HCT116 (cell line): Measurements from ENCODE around the gene GGA1. TPM values are rescaled to one million over a fixed set of nuclear protein-coding genes. Genes with fewer than 3 reads are reported as not detected.

Source experiments
- ATAC-seq: fragments of 200-7000 bp; cut with Tn5 transposase; 2 replicates; pipeline ENCODE4 v1.9.1; 2020; ENCODE audit warnings: mild to moderate bottlenecking, moderate library complexity
- BruUV-seq: library from RNA; stranded (reverse); fragments of 400-500 nt; replicated peaks from 2 replicates; lab custom pipeline; 2021; lab: Mats Ljungman, UMichigan
- CTCF ChIA-PET: fragments of 300-600 bp; sonication (Branson Sonifier 250); formaldehyde crosslinking; loops from one replicate; lab custom pipeline; 2021; ENCODE audit warnings: antibody characterized with exemption; lab: Charles Lee
- POLR2A ChIA-PET: fragments of 300-600, 350-600 bp; sonication (Branson Sonifier 250); formaldehyde crosslinking; loops from one replicate; lab custom pipeline; 2021; ENCODE audit warnings: antibody characterized with exemption; lab: Charles Lee
- RAD21 ChIA-PET, 2 experiments: fragments of 300-600 bp; sonication (Branson Sonifier 250); formaldehyde crosslinking; loops; one replicate each; lab custom pipeline; 2023; ENCODE audit warnings: low total read pairs in 2 of 2; ENCODE audit not compliant: uncharacterized antibody in 2 of 2, unreplicated experiment in 2 of 2, low non-redundant PET in 1 of 2; lab: Charles Lee
- DNase-seq: peaks from one replicate; pipeline ENCODE4 v3.0.0-alpha.2; 2010; ENCODE audit warnings: low read depth, low spot score
- H2AFZ ChIP-seq: fragments of 200-600 bp; shearing (Covaris generic), sonication (generic); 2 replicates; pipeline ENCODE4 v1.6.1; 2017; ENCODE audit warnings: low read depth, mixed run types, mixed read lengths, antibody characterized with exemption, low read length; ENCODE audit not compliant: poor library complexity, severe bottlenecking
- H3K27ac ChIP-seq: 2 replicates; pipeline ENCODE4 v1.5.1; 2012; ENCODE audit warnings: low read depth, low read length
- H3K27me3 ChIP-seq: fragments of 200-600 bp; sonication (generic); 2 replicates; pipeline ENCODE4 v1.6.1; 2016; ENCODE audit warnings: mixed run types, low read length, mixed read lengths; ENCODE audit not compliant: insufficient read depth
- H3K36me3 ChIP-seq, 2 experiments: fragments of 200-500 bp in 1 of 2; fragments of 200-600 bp in 1 of 2; sonication (Bioruptor generic) in 1 of 2; sonication (generic) in 1 of 2; 2 replicates each; pipeline versions ENCODE4 v1.5.1 to v1.6.1; 2014 to 2016; ENCODE audit warnings: low read length in 2 of 2, inconsistent platforms in 1 of 2, mixed read lengths in 1 of 2, mixed run types in 1 of 2; ENCODE audit not compliant: insufficient read depth in 2 of 2, control insufficient read depth in 1 of 2
- H3K4me1 ChIP-seq, 2 experiments: fragments of 200-600 bp in 1 of 2; sonication (generic) in 1 of 2; 2 replicates each; pipeline versions ENCODE4 v1.5.1 to v1.6.1; 2012 to 2017; ENCODE audit warnings: low read length in 2 of 2, inconsistent platforms in 1 of 2, mild to moderate bottlenecking in 1 of 2, mixed read lengths in 1 of 2, mixed run types in 1 of 2, moderate library complexity in 1 of 2; ENCODE audit not compliant: insufficient read depth in 2 of 2, control insufficient read depth in 1 of 2
- H3K4me2 ChIP-seq: fragments of 200-600 bp; sonication (generic); 2 replicates; pipeline ENCODE4 v1.6.1; 2017; ENCODE audit warnings: mixed run types, low read length, mixed read lengths
- H3K4me3 ChIP-seq, 2 experiments: fragments of 200-600 bp in 1 of 2; sonication (generic) in 1 of 2; replicated peaks in 1 of 2; 2 replicates each; pipeline ENCODE4 v1.5.1; 2011 to 2016; ENCODE audit warnings: low read length in 2 of 2, control low read depth in 1 of 2, low read depth in 1 of 2, mild to moderate bottlenecking in 1 of 2, mixed read lengths in 1 of 2, mixed run types in 1 of 2
- H3K79me2 ChIP-seq: fragments of 200-600 bp; sonication (generic); 2 replicates; pipeline ENCODE4 v1.6.1; 2017; ENCODE audit warnings: mild to moderate bottlenecking, mixed run types, low read length, moderate library complexity, mixed read lengths; ENCODE audit not compliant: insufficient read depth
- H3K9ac ChIP-seq: fragments of 200-600 bp; sonication (generic); 2 replicates; pipeline ENCODE4 v1.6.1; 2016; ENCODE audit warnings: low read length, mixed read lengths
- H3K9me2 ChIP-seq: fragments of 200-600 bp; sonication (generic), shearing (Covaris generic); 2 replicates; pipeline ENCODE4 v1.6.1; 2017; ENCODE audit warnings: mixed run types, mild to moderate bottlenecking, moderate library complexity; ENCODE audit not compliant: insufficient read depth
- H3K9me3 ChIP-seq, 2 experiments: fragments of 200-500 bp in 1 of 2; fragments of 200-600 bp in 1 of 2; sonication (Bioruptor generic) in 1 of 2; sonication (generic) in 1 of 2; 2 replicates each; pipeline ENCODE4 v1.6.1; 2014 to 2017; ENCODE audit warnings: low read length in 2 of 2, mixed read lengths in 2 of 2, inconsistent platforms in 1 of 2, low read depth in 1 of 2, mild to moderate bottlenecking in 1 of 2, mixed run types in 1 of 2, moderate library complexity in 1 of 2; ENCODE audit not compliant: control insufficient read depth in 1 of 2, insufficient read depth in 1 of 2
- H4K20me1 ChIP-seq: fragments of 200-600 bp; sonication (generic), shearing (Covaris generic); 2 replicates; pipeline ENCODE4 v1.6.1; 2017; ENCODE audit warnings: mixed run types, mild to moderate bottlenecking, moderate library complexity; ENCODE audit not compliant: insufficient read depth
- CTCF ChIP-seq, 3 experiments: fragments of 200-600 bp in 1 of 3; sonication (generic) in 1 of 3; IDR thresholded peaks in 2 of 3; conservative IDR thresholded peaks in 1 of 3; 2 replicates each; pipeline ENCODE4 v1.5.1; 2012 to 2017; ENCODE audit warnings: low read depth in 2 of 3, low read length in 2 of 3, antibody characterized with exemption in 1 of 3, borderline replicate concordance in 1 of 3, control low read depth in 1 of 3, mild to moderate bottlenecking in 1 of 3, mixed read lengths in 1 of 3, mixed run types in 1 of 3, moderate library complexity in 1 of 3; ENCODE audit not compliant: insufficient read depth in 1 of 3
- MAX ChIP-seq: IDR thresholded peaks from 2 replicates; pipeline ENCODE4 v1.6.1; 2012
- POLR2A ChIP-seq: IDR thresholded peaks from 2 replicates; pipeline ENCODE4 v1.7.0; 2011; ENCODE audit warnings: borderline replicate concordance; ENCODE audit not compliant: insufficient read depth, insufficient read length; ENCODE audit errors: extremely low read depth
- RAD21 ChIP-seq: IDR thresholded peaks from 2 replicates; pipeline ENCODE4 v1.6.1; 2012; ENCODE audit warnings: low read depth, mild to moderate bottlenecking
- SIN3A ChIP-seq: IDR thresholded peaks from 2 replicates; pipeline ENCODE4 v1.6.1; 2012; ENCODE audit warnings: low read depth
- SRF ChIP-seq: IDR thresholded peaks from 2 replicates; pipeline ENCODE4 v1.6.1; 2012; ENCODE audit warnings: low read depth
- intact Hi-C: fragments of 100-400 bp; cut with micrococcal nuclease; formaldehyde crosslinking; loops from 2 replicates; pipeline ENCODE4 v1.10.0; 2022
- total RNA-seq: library from RNA; stranded (reverse); gene quantifications from one replicate; pipeline ENCODE4 v1.2.1, GENCODE V29; 2021; ENCODE audit not compliant: unreplicated experiment

GGA1 gene
- total RNA-seq, 1 experiment from 2014 or later, result 89.8 TPM

- no peak overlapping the region for H3K27ac ChIP-seq
- H3K27me3 ChIP-seq, result no peaks in the 10 kb centered on the region
- ChIA-PET RAD21 (interaction anchor here (0.6 to 2.3 kb wide), 6 partner anchors 31 to 119 kb away, joined by 3 to 15 read pairs (median 3); no protein-coding TSS in a partner anchor), POLR2A (interaction anchor here (1.4 to 2.6 kb wide), 2 partner anchors 10 to 24 kb away, joined by 4 to 5 read pairs; no protein-coding TSS in a partner anchor), CTCF (interaction anchor here (0.7 to 3.3 kb wide), 12 partner anchors 9 to 142 kb away, joined by 3 to 28 read pairs (median 6); partner anchors contain the start of genes GGA1 and PDXP)
- intact Hi-C loops, result loop anchor here (2.0 kb wide), 2 partner anchors 38 to 142 kb away; no protein-coding TSS in a partner anchor
- peaks cover 6% of the 10 kb centered on the region; the same call in 1 of the 2 replicates for H3K79me2 ChIP-seq
- no peak overlapping the region; the same call in 1 of the 2 replicates for H3K9ac ChIP-seq
- TF ChIP-seq POLR2A, result peak; percentile 21
- TF ChIP-seq MAX, result no peak
- H3K4me2 ChIP-seq, result peak overlapping the region; percentile 36
- no peak for ATAC-seq
- no peak overlapping the region for H2AFZ ChIP-seq
- no peaks in the 10 kb centered on the region for H3K9me3 ChIP-seq
- H3K4me1 ChIP-seq, result peaks cover 17 to 67% of the 10 kb centered on the region in 2 experiments
- no peak for DNase-seq
- no peak overlapping the region for H3K4me3 ChIP-seq
- no TSS peak for BruUV-seq
- peaks cover 5 to 11% of the 10 kb centered on the region in 2 experiments; a peak in 3 of 4 replicates for H3K36me3 ChIP-seq
- no peaks in the 10 kb centered on the region for H3K9me2 ChIP-seq
- no peaks in the 10 kb centered on the region for H4K20me1 ChIP-seq
These were observed 72.4 kb downstream of the GGA1 start for GRCh38 chr22:37681001-37681424.

- intact Hi-C loops, result loop anchor here (2.0 kb wide), 2 partner anchors 39 to 143 kb away; no protein-coding TSS in a partner anchor
- H3K36me3 ChIP-seq, result peaks cover 5 to 11% of the 10 kb centered on the region in 2 experiments; a peak in 3 of 4 replicates
- ChIA-PET POLR2A (no interaction called here), RAD21 (interaction anchor here (0.6 to 2.3 kb wide), 8 partner anchors 27 to 119 kb away, joined by 3 to 15 read pairs (median 3); no protein-coding TSS in a partner anchor), CTCF (interaction anchor here (0.7 to 3.3 kb wide), 13 partner anchors 10 to 143 kb away, joined by 3 to 28 read pairs (median 5); partner anchors contain the start of genes GGA1 and PDXP)
- BruUV-seq, result no TSS peak
- no peaks in the 10 kb centered on the region for H3K9me2 ChIP-seq
- H3K9ac ChIP-seq, result peak overlapping the region; percentile 40; the same call in 1 of the 2 replicates
- H3K4me3 ChIP-seq, result no peak overlapping the region
- H4K20me1 ChIP-seq, result no peaks in the 10 kb centered on the region
- H3K27ac ChIP-seq, result 0 out of 2 replicates have a peak overlapping the region, but pooled peaks have one; percentile 2
- no peaks in the 10 kb centered on the region for H3K27me3 ChIP-seq
- H2AFZ ChIP-seq, result no peak overlapping the region
- peak; percentile 62 for DNase-seq
- TF ChIP-seq CTCF (IDR thresholded peaks at IDR 0.05 in 2 of 3, conservative IDR thresholded peaks at IDR 0.05 in 1 of 3; ENCODE audit: borderline replicate concordance in 1 of 3, insufficient read depth in 1 of 3, low read depth in 2 of 3, low read length in 2 of 3) (peak in 2 of 3 experiments; percentile 92 to 96; a peak in 4 of 6 replicates), RAD21 (no peak), SRF (no peak), SIN3A (no peak)
- peak; percentile 68 for ATAC-seq
- peak overlapping the region; percentile 36 for H3K4me2 ChIP-seq
- H3K9me3 ChIP-seq, result no peaks in the 10 kb centered on the region
- H3K79me2 ChIP-seq, result peaks cover 4% of the 10 kb centered on the region
- H3K4me1 ChIP-seq, result peaks cover 14 to 62% of the 10 kb centered on the region in 2 experiments
These were observed 73.0 kb downstream of the GGA1 start for GRCh38 chr22:37681556-37682049.
